RPMI8226 (cell line): ENCODE data around the gene PPP1R10.

Source experiments
- DNase-seq: peaks from one replicate; pipeline ENCODE4 v3.0.0-alpha.2; 2015

The PPP1R10 gene

GRCh38 chr6:30554962-30555815 lies 61.9 kb downstream of the PPP1R10 start:
- DNase-seq, result peak; percentile 17

- no peak for DNase-seq
These were observed 62.6 kb downstream of the PPP1R10 start for GRCh38 chr6:30554404-30554803.
